GM13977 (cell line): Measurements from ENCODE around the gene U2AF2.

Experiments
- DNase-seq: peaks from one replicate; pipeline ENCODE4 v3.0.0; 2012; ENCODE audit warnings: low spot score
- in situ Hi-C: fragments of 300-500 bp; cut with MboI; formaldehyde crosslinking; loops from one replicate; pipeline ENCODE4 v1.12.0; 2022; ENCODE audit warnings: low sequenced_read_pairs, low pct_unique_long_range_greater_than_20kb, mixed read lengths, inconsistent platforms; ENCODE audit not compliant: unreplicated experiment
- TF ChIP-seq, protein P1 (sequence below): IDR thresholded peaks from 2 replicates; pipeline ENCODE4 v1.5.1; 2012; ENCODE audit warnings: mild to moderate bottlenecking, control low read depth; ENCODE audit not compliant: insufficient read depth; ENCODE audit errors: extremely low read depth, missing control alignments

U2AF2 gene

GRCh38 chr19:55673889-55674288, 19.1 kb downstream of the U2AF2 start:
- no peak for DNase-seq
- in situ Hi-C loops, result no loop called here
- TF ChIP-seq, protein P1, sequence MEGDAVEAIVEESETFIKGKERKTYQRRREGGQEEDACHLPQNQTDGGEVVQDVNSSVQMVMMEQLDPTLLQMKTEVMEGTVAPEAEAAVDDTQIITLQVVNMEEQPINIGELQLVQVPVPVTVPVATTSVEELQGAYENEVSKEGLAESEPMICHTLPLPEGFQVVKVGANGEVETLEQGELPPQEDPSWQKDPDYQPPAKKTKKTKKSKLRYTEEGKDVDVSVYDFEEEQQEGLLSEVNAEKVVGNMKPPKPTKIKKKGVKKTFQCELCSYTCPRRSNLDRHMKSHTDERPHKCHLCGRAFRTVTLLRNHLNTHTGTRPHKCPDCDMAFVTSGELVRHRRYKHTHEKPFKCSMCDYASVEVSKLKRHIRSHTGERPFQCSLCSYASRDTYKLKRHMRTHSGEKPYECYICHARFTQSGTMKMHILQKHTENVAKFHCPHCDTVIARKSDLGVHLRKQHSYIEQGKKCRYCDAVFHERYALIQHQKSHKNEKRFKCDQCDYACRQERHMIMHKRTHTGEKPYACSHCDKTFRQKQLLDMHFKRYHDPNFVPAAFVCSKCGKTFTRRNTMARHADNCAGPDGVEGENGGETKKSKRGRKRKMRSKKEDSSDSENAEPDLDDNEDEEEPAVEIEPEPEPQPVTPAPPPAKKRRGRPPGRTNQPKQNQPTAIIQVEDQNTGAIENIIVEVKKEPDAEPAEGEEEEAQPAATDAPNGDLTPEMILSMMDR, result no peak

- in situ Hi-C loops, result no loop called here
- TF ChIP-seq, protein P1, result no peak
- DNase-seq, result no peak
Measured at GRCh38 chr19:55674459-55674840, 19.6 kb downstream of the U2AF2 start.

DNA sequence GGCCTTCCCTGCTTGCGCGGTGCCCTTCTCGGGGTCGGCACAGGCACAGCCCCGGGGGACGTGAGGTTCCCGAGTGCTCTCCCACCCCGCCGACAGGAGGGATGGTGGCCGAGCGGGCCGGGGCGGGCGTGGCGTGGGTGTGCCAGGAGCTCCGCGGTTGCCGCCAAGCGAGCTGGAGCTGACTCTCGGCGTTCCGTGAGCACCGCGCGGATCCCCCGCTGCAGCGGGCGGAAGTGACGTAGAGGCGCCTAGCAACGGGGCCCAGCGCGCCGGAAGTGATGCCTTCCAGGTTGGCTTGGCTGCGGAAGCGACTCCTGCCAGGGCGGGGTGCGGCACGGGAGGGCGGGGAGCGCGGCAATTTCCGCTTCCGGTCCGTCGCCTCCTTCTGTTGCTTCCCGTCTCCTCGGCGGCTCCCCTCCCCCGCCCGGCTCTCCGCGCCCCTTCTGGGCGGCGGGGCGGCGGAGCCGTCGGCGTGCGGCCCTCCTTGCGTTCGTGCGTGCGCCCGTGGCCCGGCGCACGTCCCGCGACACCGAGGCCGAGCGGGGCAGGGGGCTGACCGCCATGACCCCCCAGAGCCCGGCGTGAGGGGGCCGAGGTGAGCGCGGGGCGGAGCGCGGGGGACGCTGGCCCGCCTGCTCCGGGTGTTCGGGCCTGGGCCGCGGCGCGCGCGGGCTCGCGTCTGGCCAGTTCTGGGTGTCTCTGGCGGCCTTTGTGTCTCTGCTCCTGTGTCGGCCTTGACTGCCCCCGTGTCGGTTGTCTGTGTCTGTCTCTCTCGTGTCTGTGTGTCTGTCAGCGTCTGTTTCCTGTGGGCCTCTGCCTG, 20.2 kb downstream of the U2AF2 start, which contains the start of gene EPN1:
Gene EPN1 (plus strand): TSS at position 386 of the 820 bp plus-strand sequence. CDS start 3,402 bp downstream, outside the sequence.
- peak; percentile 99 for DNase-seq
- TF ChIP-seq, protein P1, result no peak
- in situ Hi-C loops, result loop anchor here (25.0 kb wide), 1 partner anchor 637 kb away; the partner anchor contains the start of gene ZSCAN5A

DNA sequence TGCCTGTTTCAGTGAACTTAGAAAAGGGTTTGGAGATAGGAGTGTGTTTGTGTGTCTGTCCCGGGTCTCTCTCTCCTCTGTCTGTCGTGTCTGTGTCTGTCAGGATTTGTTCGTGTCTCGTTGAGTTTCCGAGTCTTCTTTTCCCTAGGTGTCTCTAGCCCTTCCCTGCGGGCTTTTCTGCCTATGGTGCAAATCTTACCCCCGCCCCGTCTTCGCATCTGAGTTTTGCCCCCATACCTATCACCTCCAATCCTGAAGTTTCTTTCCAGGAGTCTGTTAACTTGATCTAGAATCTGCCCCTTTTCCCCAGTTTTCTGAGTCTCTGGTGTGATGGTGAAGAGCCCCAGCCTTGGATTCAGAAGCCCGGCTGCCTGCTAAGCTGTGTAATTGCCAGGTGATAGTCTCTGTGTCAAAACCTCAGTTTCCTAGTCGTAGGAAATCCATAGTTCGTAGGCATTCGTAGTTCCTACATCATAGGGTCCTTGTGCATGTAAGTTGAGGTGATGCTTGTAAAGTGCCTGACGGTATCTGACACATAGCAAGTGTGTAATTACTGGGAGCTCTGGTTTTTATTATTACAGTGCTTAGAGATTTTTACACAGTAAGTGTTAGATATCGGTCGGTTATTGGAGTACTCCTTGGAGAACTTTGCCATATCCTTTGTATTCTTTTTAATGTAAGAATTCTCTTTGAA, 21.0 kb downstream of the U2AF2 start:
- TF ChIP-seq, protein P1, result no peak
- no peak for DNase-seq
- in situ Hi-C loops, result loop anchor here (25.0 kb wide), 1 partner anchor 636 kb away; the partner anchor contains the start of gene ZSCAN5A

DNA sequence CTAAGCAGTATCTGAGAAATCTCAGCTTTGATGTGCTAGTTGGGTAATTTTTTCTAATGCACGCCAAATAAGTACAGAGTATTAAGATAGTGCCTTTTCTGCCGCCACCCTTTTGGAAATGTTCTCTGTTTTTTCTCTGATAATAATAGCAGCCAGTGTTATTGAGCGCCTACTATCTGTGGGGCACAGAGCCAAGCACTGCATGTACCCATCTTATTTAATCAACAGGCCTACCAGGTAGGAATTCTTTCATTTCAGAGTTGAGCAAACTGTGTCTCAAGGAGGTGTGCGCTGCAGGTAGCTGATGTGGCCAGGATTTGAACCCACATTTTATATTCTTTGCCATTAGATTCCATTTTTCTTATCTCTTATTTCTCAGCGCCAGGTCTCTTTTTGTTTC, 21.5 kb downstream of the U2AF2 start:
- DNase-seq, result no peak
- in situ Hi-C loops, result loop anchor here (25.0 kb wide), 1 partner anchor 636 kb away; the partner anchor contains the start of gene ZSCAN5A
- TF ChIP-seq, protein P1, result no peak

DNA sequence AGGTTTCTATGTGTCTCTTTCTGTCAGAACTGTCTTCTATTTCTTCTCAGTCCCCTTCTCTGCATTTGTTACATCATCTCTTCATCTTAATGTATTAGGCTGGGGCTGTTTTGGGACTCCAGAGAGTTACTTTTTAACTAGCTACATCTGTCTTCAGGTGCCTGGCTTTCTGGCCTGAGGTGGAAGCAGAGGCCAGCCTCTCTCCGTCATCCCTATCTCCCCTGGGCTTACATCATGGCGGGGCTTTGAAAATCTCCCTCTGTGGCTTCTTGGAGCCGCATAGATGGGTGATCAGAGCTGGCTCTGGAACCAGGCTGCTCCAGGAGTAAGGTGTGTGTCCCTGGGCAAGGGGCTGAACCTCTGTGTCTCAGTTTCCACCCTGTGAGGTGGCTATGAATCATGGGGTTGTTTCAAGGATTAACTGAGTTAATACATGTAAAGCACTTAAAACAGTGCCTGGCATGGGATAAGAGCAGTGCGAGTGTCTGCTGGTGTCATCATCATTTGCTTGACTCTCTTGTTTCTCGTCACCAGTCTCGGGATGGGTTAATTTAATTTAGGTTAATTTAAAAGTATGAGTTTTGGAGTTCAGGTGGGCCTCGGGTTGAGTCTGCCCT, 22.2 kb downstream of the U2AF2 start:
- no peak for DNase-seq
- in situ Hi-C loops, result loop anchor here (25.0 kb wide), 1 partner anchor 635 kb away; the partner anchor contains the start of gene ZSCAN5A
- TF ChIP-seq, protein P1, result no peak
